ENCODE data around the gene CFAP92. TPM values are rescaled to one million over a fixed set of nuclear protein-coding genes. Genes with fewer than 3 reads are reported as not detected.

Gene CFAP92
- total RNA-seq, 2 donors from 2014 or later = 0.15 to 0.37 TPM

GRCh38 chr3:129020691-129021090, 26.8 kb upstream of the CFAP92 start:
- H3K4me1 Mint-ChIP-seq = peaks cover 16% of the 10 kb centered on the region
- ATAC-seq = no peak
- H3K36me3 Mint-ChIP-seq (ENCODE audit: low read depth) = no peaks in the 10 kb centered on the region
- no peak overlapping the region for H3K4me3 Mint-ChIP-seq
- no peaks in the 10 kb centered on the region for H3K27me3 Mint-ChIP-seq
- no peak for DNase-seq
- H3K9me3 ChIP-seq (ENCODE audit: control insufficient read depth, low read length, poor library complexity, severe bottlenecking) = no peaks in the 10 kb centered on the region
- no peak overlapping the region for H3K27ac Mint-ChIP-seq

- Mint-ChIP-seq H3K27ac (peak overlapping the region; percentile 59), H3K4me3 (no peak overlapping the region), H3K27me3 (no peaks in the 10 kb centered on the region), H3K36me3 (ENCODE audit: low read depth) (no peaks in the 10 kb centered on the region), H3K4me1 (peaks cover 19% of the 10 kb centered on the region)
- DNase-seq (no peak), ATAC-seq (no peak)
- no peaks in the 10 kb centered on the region for H3K9me3 ChIP-seq (ENCODE audit: control insufficient read depth, low read length, poor library complexity, severe bottlenecking)
These were observed 25.4 kb upstream of the CFAP92 start for GRCh38 chr3:129019266-129019665.

GRCh38 chr3:129018751-129019150, 24.9 kb upstream of the CFAP92 start:
- no peaks in the 10 kb centered on the region for H3K9me3 ChIP-seq (ENCODE audit: control insufficient read depth, low read length, poor library complexity, severe bottlenecking)
- Mint-ChIP-seq H3K4me3 (peak overlapping the region; percentile 13), H3K4me1 (peaks cover 20% of the 10 kb centered on the region), H3K27me3 (no peaks in the 10 kb centered on the region), H3K27ac (peak overlapping the region; percentile 59), H3K36me3 (ENCODE audit: low read depth) (no peaks in the 10 kb centered on the region)
- DNase-seq (no peak), ATAC-seq (no peak)

GRCh38 chr3:129018271-129018670, 24.4 kb upstream of the CFAP92 start:
- no peak for ATAC-seq
- H3K9me3 ChIP-seq (ENCODE audit: control insufficient read depth, low read length, poor library complexity, severe bottlenecking) = no peaks in the 10 kb centered on the region
- H3K4me3 Mint-ChIP-seq = no peak overlapping the region
- H3K4me1 Mint-ChIP-seq = peaks cover 20% of the 10 kb centered on the region
- no peak for DNase-seq
- H3K36me3 Mint-ChIP-seq (ENCODE audit: low read depth) = no peaks in the 10 kb centered on the region
- no peaks in the 10 kb centered on the region for H3K27me3 Mint-ChIP-seq
- peak overlapping the region; percentile 59 for H3K27ac Mint-ChIP-seq

GRCh38 chr3:129017484-129017899, 23.6 kb upstream of the CFAP92 start:
- Mint-ChIP-seq H3K4me3 (peak overlapping the region; percentile 8), H3K36me3 (ENCODE audit: low read depth) (no peaks in the 10 kb centered on the region), H3K4me1 (peaks cover 23% of the 10 kb centered on the region), H3K27me3 (no peaks in the 10 kb centered on the region), H3K27ac (peak overlapping the region; percentile 93)
- H3K9me3 ChIP-seq (ENCODE audit: control insufficient read depth, low read length, poor library complexity, severe bottlenecking) = no peaks in the 10 kb centered on the region
- ATAC-seq (peak; percentile 23), DNase-seq (no peak)

- Mint-ChIP-seq H3K4me1 (peaks cover 23% of the 10 kb centered on the region), H3K4me3 (no peak overlapping the region), H3K27me3 (no peaks in the 10 kb centered on the region), H3K36me3 (ENCODE audit: low read depth) (no peaks in the 10 kb centered on the region), H3K27ac (peak overlapping the region; percentile 93)
- H3K9me3 ChIP-seq (ENCODE audit: control insufficient read depth, low read length, poor library complexity, severe bottlenecking) = no peaks in the 10 kb centered on the region
- peak in 1 of 3 donors; percentile 38 for DNase-seq
- peak; percentile 79 for ATAC-seq
These were observed 23.0 kb upstream of the CFAP92 start for GRCh38 chr3:129016720-129017483.

GRCh38 chr3:129016356-129016719, 22.5 kb upstream of the CFAP92 start:
- peak overlapping the region; percentile 93 for H3K27ac Mint-ChIP-seq
- peak overlapping the region; percentile 84 for H3K4me3 Mint-ChIP-seq
- DNase-seq (peak; percentile 31 to 41 (median 35)), ATAC-seq (peak; percentile 75)
- H3K4me1 Mint-ChIP-seq = peaks cover 21% of the 10 kb centered on the region
- no peaks in the 10 kb centered on the region for H3K9me3 ChIP-seq (ENCODE audit: control insufficient read depth, low read length, poor library complexity, severe bottlenecking)
- no peaks in the 10 kb centered on the region for H3K27me3 Mint-ChIP-seq
- no peaks in the 10 kb centered on the region for H3K36me3 Mint-ChIP-seq (ENCODE audit: low read depth)

- Mint-ChIP-seq H3K27ac (peak overlapping the region; percentile 93), H3K36me3 (ENCODE audit: low read depth) (no peaks in the 10 kb centered on the region), H3K27me3 (no peaks in the 10 kb centered on the region), H3K4me1 (peaks cover 21% of the 10 kb centered on the region), H3K4me3 (peak overlapping the region; percentile 84)
- ATAC-seq (peak; percentile 43), DNase-seq (peak in 1 of 3 donors; percentile 20)
- H3K9me3 ChIP-seq (ENCODE audit: control insufficient read depth, low read length, poor library complexity, severe bottlenecking) = no peaks in the 10 kb centered on the region
These were observed 21.7 kb upstream of the CFAP92 start for GRCh38 chr3:129015388-129016105.

GRCh38 chr3:129014793-129015345, 21.0 kb upstream of the CFAP92 start:
- no peaks in the 10 kb centered on the region for H3K9me3 ChIP-seq (ENCODE audit: control insufficient read depth, low read length, poor library complexity, severe bottlenecking)
- H3K4me1 Mint-ChIP-seq = peaks cover 21% of the 10 kb centered on the region
- ATAC-seq (no peak), DNase-seq (no peak)
- H3K27ac Mint-ChIP-seq = peak overlapping the region; percentile 93
- no peaks in the 10 kb centered on the region for H3K36me3 Mint-ChIP-seq (ENCODE audit: low read depth)
- H3K27me3 Mint-ChIP-seq = no peaks in the 10 kb centered on the region
- H3K4me3 Mint-ChIP-seq = peak overlapping the region; percentile 52

GRCh38 chr3:129014148-129014547, 20.3 kb upstream of the CFAP92 start:
- peak overlapping the region; percentile 93 for H3K27ac Mint-ChIP-seq

GRCh38 chr3:129013491-129013891, 19.6 kb upstream of the CFAP92 start:
- ATAC-seq (no peak), DNase-seq (no peak)
- Mint-ChIP-seq H3K27me3 (no peaks in the 10 kb centered on the region), H3K4me3 (no peak overlapping the region), H3K4me1 (peaks cover 17% of the 10 kb centered on the region), H3K27ac (no peak overlapping the region), H3K36me3 (ENCODE audit: low read depth) (no peaks in the 10 kb centered on the region)
- no peaks in the 10 kb centered on the region for H3K9me3 ChIP-seq (ENCODE audit: control insufficient read depth, low read length, poor library complexity, severe bottlenecking)

More at GRCh38 chr3:129014148-129014547, 20.3 kb upstream of the CFAP92 start:
- no peak for DNase-seq
- no peak for ATAC-seq
- H3K4me1 Mint-ChIP-seq = peaks cover 21% of the 10 kb centered on the region
- no peaks in the 10 kb centered on the region for H3K27me3 Mint-ChIP-seq
- no peaks in the 10 kb centered on the region for H3K9me3 ChIP-seq (ENCODE audit: control insufficient read depth, low read length, poor library complexity, severe bottlenecking)
- no peaks in the 10 kb centered on the region for H3K36me3 Mint-ChIP-seq (ENCODE audit: low read depth)
- H3K4me3 Mint-ChIP-seq = no peak overlapping the region

- peaks cover 11% of the 10 kb centered on the region for H3K4me1 Mint-ChIP-seq
- H3K9me3 ChIP-seq (ENCODE audit: control insufficient read depth, low read length, poor library complexity, severe bottlenecking) = no peaks in the 10 kb centered on the region
- no peak for DNase-seq
- peaks cover under 1% of the 10 kb centered on the region for H3K27me3 Mint-ChIP-seq
- H3K4me3 Mint-ChIP-seq = no peak overlapping the region
- H3K36me3 Mint-ChIP-seq (ENCODE audit: low read depth) = no peaks in the 10 kb centered on the region
- no peak for ATAC-seq
- no peak overlapping the region for H3K27ac Mint-ChIP-seq
These were observed 16.6 kb upstream of the CFAP92 start for GRCh38 chr3:129010310-129010956.

- peaks cover 9% of the 10 kb centered on the region for H3K27me3 Mint-ChIP-seq
- DNase-seq (no peak), ATAC-seq (no peak)
- H3K4me1 Mint-ChIP-seq = peaks cover 16% of the 10 kb centered on the region
- H3K9me3 ChIP-seq (ENCODE audit: control insufficient read depth, low read length, poor library complexity, severe bottlenecking) = no peaks in the 10 kb centered on the region
- H3K4me3 Mint-ChIP-seq = no peak overlapping the region
- no peak overlapping the region for H3K27ac Mint-ChIP-seq
- H3K36me3 Mint-ChIP-seq (ENCODE audit: low read depth) = no peaks in the 10 kb centered on the region
These were observed 15.4 kb upstream of the CFAP92 start for GRCh38 chr3:129009266-129009665.
